Activated CD4-positive, alpha-beta T cell treated with anti-CD3 and anti-CD28 coated beads, Interleukin-2, amount 50 U/mL, for 1 hour (primary cell): ENCODE results near the gene TMEM250.
"Not testable (repeated sequence)": the region's sequence is repeated elsewhere in the genome, so short reads cannot be mapped to it uniquely, and the experiment has no call there.

Experiments used
- DNase-seq: peaks from one replicate; pipeline ENCODE4 v3.0.0-alpha.2; 2020

The TMEM250 gene, protein sequence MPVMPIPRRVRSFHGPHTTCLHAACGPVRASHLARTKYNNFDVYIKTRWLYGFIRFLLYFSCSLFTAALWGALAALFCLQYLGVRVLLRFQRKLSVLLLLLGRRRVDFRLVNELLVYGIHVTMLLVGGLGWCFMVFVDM

DNA sequence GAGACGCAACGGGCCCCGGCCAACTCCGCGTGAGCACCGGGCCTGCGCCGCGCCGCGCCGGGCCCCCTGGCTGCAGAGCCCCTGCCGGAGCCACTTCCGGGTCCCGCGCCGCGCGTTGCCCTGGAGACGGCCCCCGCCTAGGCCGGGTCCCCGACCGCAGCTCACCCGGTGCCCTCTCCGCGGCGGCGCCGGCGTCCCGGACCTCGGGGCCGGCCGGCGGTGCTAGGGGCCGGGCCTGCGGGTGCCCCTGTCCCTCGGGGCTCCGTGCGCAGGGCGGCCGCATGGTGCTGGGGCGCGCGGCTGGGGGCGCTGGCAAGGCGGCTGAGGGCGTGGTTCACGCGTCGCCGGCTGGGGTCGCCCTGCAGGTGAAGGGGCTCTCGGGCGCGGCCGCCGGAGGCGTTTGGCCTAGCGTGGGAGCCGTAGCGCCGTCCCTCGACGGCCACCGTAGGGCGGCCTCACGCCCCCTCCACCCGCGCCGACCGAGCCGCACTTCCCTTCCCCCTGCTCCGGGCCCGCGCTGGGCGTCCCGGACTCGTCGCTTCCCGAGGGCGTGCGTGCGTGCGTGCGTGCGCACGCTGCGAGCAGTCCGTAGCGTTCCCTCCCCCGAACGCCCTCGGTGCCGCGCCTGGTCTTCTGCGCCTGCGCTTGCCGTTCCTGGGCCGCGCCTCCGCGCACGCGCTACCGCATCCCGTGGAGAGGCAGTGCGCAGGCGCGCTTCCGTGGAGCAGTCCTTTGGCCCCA lies at the start of gene TMEM250:
TSS of gene TMEM250 (minus strand) at position 556 of the 741 bp plus-strand sequence. CDS start 1,975 bp downstream, outside the sequence.
- DNase-seq, result peak; percentile 94

GRCh38 chr9:136163248-136163850 lies 44.7 kb upstream of the TMEM250 start:
- DNase-seq, result no peak

GRCh38 chr9:136160995-136161610 lies 42.4 kb upstream of the TMEM250 start:
- DNase-seq, result no peak

GRCh38 chr9:136160381-136160841 lies 41.7 kb upstream of the TMEM250 start:
- no peak for DNase-seq

GRCh38 chr9:136159851-136160250 lies 41.2 kb upstream of the TMEM250 start:
- no peak for DNase-seq

- DNase-seq, result no peak
Measured at GRCh38 chr9:136157477-136158265, 39.0 kb upstream of the TMEM250 start.

GRCh38 chr9:136156209-136157120 lies 37.8 kb upstream of the TMEM250 start:
- no peak for DNase-seq

DNA sequence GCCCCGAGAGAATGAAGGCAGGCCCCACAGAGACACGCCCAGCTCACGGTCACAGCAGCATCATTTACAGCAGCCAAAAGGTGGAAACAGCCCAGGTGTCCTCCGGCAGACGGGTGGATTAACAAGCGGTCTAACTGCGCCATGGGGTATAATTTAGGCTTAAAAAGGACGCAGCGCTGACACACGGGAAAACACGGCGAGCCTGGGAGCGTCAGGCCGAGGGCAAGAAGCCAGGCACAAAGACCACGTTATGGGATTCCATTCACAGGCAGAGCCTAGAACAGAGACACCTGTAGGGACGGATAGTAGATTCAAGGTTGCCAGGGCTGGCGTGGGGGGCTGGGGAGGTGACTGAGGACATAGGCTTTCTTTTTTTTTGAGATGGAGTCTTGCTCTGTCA lies 36.9 kb upstream of the TMEM250 start:
- no peak for DNase-seq

DNA sequence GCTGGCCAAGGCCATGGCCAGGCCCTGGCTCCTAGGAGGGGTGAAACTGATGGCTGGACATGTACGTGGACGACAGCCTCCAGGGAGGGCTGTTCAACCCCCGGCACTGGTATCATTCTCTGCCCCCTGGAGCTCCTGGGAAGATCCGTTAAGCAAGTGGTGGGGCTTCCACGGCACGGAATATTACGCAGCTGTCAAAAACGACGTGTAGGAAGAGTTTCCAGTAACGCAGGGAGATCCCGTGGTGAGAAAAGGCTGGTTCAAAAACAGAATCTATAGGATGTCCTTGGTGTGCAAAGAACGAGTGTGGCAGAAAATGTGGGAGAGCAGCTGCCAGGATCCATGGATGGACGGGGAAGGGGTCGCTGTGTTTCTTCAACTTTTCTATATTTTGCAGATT lies 36.3 kb upstream of the TMEM250 start:
- DNase-seq, result no peak

DNA sequence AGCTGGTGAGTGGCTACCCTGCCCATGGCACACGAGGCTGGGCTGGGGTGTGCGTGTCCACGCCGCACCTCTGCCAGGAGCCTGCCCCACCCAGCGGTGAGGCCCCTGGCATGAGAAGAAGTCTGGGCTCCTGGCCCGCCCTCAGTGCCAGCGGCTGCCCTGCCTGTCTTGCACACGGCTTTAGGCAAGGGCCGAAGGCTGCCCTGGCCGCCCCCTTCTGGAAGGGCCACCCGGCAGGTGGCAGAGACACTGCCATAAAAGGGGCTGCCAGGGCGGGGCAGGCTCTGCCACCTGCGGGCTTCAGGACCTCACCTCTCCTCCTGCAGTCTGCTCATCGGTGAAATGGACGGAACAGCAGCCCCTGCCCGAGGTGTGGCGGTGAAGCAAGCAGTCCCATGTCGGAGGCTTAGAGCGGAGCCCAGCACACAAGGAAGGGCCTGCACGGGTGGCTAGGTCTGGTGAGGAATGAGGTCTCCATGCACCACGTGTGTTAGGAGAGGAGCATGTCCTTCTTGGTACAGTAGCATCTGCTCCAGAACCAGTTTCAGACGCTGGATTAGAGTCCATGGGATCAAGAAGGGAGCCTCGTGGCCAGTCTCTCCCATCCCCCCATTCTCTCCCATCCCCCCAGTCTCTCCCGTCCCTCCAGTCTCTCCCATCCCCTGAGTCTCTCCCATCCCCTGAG lies 34.8 kb upstream of the TMEM250 start:
- no peak for DNase-seq

DNA sequence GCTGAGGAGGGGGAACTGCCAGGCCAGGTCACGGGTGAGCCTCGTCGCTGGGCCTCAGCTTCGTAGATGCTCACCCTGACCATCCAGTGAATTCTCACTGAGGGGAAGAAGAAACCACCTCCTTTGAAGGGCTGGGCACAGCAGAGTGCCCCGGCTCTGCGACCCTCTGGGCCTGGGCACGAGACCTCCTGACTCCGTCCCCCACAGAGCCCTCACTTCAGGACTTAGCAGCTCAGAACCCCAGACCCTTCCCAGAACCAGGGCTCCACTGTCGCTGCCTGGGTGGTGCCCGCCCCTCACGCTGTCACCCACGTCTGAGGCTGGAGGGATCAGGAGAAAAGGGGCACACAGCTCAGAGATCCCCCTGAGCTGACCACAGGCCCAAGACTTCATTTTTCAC lies 34.3 kb upstream of the TMEM250 start:
- no peak for DNase-seq

- DNase-seq, result no peak
Measured at GRCh38 chr9:136152543-136152866, 33.8 kb upstream of the TMEM250 start.

- no peak for DNase-seq
Measured at GRCh38 chr9:136151848-136152542, 33.3 kb upstream of the TMEM250 start.

GRCh38 chr9:136151214-136151804 lies 32.6 kb upstream of the TMEM250 start:
- DNase-seq, result no peak

DNA sequence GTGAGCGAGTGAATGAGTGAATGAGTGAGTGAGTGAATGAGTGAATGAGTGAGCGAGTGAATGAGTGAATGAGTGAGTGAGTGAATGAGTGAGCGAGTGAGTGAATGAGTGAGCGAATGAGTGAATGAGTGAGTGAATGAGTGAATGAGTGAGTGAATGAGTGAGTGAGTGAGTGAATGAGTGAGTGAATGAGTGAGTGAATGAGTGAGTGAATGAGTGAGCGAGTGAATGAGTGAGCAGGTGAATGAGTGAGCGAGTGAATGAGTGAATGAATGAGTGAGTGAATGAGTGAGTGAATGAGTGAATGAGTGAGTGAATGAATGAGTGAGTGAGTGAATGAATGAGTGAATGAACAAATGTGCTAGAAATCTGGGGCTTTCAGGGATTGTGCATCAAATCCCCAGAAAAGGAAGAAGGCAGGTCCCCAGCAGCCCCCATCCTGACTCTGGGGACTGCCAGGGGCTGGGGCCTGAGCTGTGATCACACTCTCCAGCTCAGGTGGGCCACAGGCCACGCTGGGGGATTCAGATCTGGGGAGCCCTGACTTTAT lies 32.1 kb upstream of the TMEM250 start:
- DNase-seq, result not testable (repeated sequence)

- DNase-seq, result no peak
Measured at GRCh38 chr9:136149853-136150252, 31.2 kb upstream of the TMEM250 start.

GRCh38 chr9:136149337-136149736 lies 30.7 kb upstream of the TMEM250 start:
- no peak for DNase-seq

DNA sequence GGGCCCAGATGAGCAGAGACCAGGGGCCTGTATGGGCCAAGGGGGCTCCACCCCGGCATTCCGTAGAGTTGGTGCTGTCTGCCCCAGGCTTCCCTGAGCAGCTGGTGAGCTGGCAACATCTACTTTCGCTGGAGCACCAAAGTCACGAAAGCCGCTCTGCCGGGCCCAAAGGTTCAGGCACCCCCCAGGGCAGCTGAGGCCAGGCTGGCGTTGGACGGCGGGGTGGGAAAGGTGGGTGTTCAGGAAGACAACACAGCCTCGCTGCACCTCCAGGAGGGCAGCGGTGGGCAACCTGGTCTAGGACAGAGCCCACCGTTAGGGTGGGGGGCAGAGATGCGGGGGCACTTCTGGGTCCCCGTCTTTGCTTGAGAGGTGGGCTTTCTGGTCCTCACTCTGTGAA lies 30.1 kb upstream of the TMEM250 start:
- no peak for DNase-seq

GRCh38 chr9:136147890-136148714 lies 29.4 kb upstream of the TMEM250 start:
- no peak for DNase-seq
